Loucy (cell line): ENCODE results near the gene GPLD1.

Experiments
- H2AFZ ChIP-seq: fragments of 200-600 bp; sonication (generic); 2 replicates; pipeline ENCODE4 v1.6.0; 2016; ENCODE audit warnings: antibody characterized with exemption, mild to moderate bottlenecking, low read length, moderate library complexity
- H3F3A ChIP-seq: fragments of 200-600 bp; 2 replicates; pipeline ENCODE4 v1.6.0; 2016; ENCODE audit warnings: antibody characterized with exemption, low read depth, mild to moderate bottlenecking
- H3K27me3 ChIP-seq: fragments of 200-600 bp; sonication (generic); 2 replicates; pipeline ENCODE4 v1.6.1; 2014; ENCODE audit warnings: low read length, mild to moderate bottlenecking; ENCODE audit not compliant: insufficient read depth, poor library complexity, severe bottlenecking
- H3K36me3 ChIP-seq: fragments of 200-600 bp; sonication (generic); 2 replicates; pipeline ENCODE4 v1.6.1; 2016; ENCODE audit warnings: low read length; ENCODE audit not compliant: insufficient read depth
- H3K4me1 ChIP-seq: fragments of 200-600 bp; sonication (generic); 2 replicates; pipeline ENCODE4 v1.5.1; 2014; ENCODE audit warnings: low read length, mild to moderate bottlenecking; ENCODE audit not compliant: insufficient read depth, poor library complexity, severe bottlenecking
- H3K4me2 ChIP-seq: fragments of 200-600 bp; sonication (generic); 2 replicates; pipeline ENCODE4 v1.6.0; 2014; ENCODE audit warnings: antibody characterized with exemption, low read length, low read depth, mild to moderate bottlenecking; ENCODE audit not compliant: poor library complexity, severe bottlenecking
- H3K4me3 ChIP-seq: fragments of 200-600 bp; sonication (generic); 2 replicates; pipeline ENCODE4 v1.5.1; 2014; ENCODE audit warnings: low read length, mild to moderate bottlenecking, mixed read lengths; ENCODE audit not compliant: poor library complexity, severe bottlenecking
- H3K79me2 ChIP-seq: fragments of 200-600 bp; sonication (generic); 2 replicates; pipeline ENCODE4 v1.6.1; 2014; ENCODE audit warnings: low read length; ENCODE audit not compliant: insufficient read depth
- H3K9ac ChIP-seq: fragments of 200-600 bp; sonication (generic); 2 replicates; pipeline ENCODE4 v1.6.0; 2014; ENCODE audit warnings: mild to moderate bottlenecking, low read depth, low read length, moderate library complexity; ENCODE audit not compliant: poor library complexity, severe bottlenecking
- H3K9me2 ChIP-seq: fragments of 200-600 bp; sonication (generic); replicated peaks from 2 replicates; pipeline ENCODE4 v1.6.1; 2016; ENCODE audit warnings: low read depth, low read length, mixed read lengths
- H3K9me3 ChIP-seq: fragments of 200-600 bp; sonication (generic); 2 replicates; pipeline ENCODE4 v1.6.1; 2014; ENCODE audit warnings: mild to moderate bottlenecking, antibody characterized with exemption, low read length, low read depth; ENCODE audit not compliant: insufficient read depth
- H4K20me1 ChIP-seq: fragments of 200-600 bp; sonication (generic); 2 replicates; pipeline ENCODE4 v1.6.0; 2014; ENCODE audit warnings: antibody characterized with exemption, low read length, mild to moderate bottlenecking; ENCODE audit not compliant: insufficient read depth, poor library complexity, severe bottlenecking
- EZH2phosphoT487 ChIP-seq: fragments of 200-600 bp; IDR thresholded peaks from 2 replicates; pipeline ENCODE4 v1.6.1; 2018; ENCODE audit warnings: antibody characterized with exemption, mild to moderate bottlenecking, moderate library complexity, borderline replicate concordance
- TF ChIP-seq, protein P1 (sequence below): fragments of 200-600 bp; sonication (generic); conservative IDR thresholded peaks from 2 replicates; pipeline ENCODE4 v1.5.1; 2014; ENCODE audit warnings: mild to moderate bottlenecking, antibody characterized with exemption, low read length

Gene GPLD1

DNA sequence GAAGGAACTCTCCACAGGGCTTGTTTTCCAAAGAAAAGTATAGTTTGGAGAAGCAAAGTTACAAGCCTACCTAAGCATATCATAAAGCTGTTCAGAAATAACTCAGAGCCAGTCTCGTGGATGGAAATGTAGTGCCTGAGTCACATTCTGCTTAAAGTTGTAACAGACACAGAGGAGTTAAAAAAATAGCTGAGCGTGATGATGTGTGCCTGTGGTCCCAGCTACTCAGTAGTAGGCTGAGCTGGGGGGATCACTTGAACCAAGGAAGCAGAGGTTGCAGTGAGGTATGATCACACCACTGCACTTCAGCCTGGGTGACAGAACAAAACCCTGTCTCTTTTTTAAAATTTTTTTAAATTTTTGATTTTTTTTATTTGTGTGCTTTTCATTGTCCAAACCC lies 12.0 kb upstream of the GPLD1 start:
- Histone ChIP-seq H3K79me2 (no peaks in the 10 kb centered on the region), H3K4me2 (no peak overlapping the region), H3K9ac (no peak overlapping the region), H3K4me1 (no peaks in the 10 kb centered on the region), H3K36me3 (no peaks in the 10 kb centered on the region), H3K9me2 (no peaks in the 10 kb centered on the region), H3K27me3 (no peaks in the 10 kb centered on the region), H3F3A (no peaks in the 10 kb centered on the region), H3K4me3 (no peak overlapping the region), H4K20me1 (no peaks in the 10 kb centered on the region), H3K9me3 (no peaks in the 10 kb centered on the region), H2AFZ (no peak overlapping the region)
- TF ChIP-seq, protein P1, sequence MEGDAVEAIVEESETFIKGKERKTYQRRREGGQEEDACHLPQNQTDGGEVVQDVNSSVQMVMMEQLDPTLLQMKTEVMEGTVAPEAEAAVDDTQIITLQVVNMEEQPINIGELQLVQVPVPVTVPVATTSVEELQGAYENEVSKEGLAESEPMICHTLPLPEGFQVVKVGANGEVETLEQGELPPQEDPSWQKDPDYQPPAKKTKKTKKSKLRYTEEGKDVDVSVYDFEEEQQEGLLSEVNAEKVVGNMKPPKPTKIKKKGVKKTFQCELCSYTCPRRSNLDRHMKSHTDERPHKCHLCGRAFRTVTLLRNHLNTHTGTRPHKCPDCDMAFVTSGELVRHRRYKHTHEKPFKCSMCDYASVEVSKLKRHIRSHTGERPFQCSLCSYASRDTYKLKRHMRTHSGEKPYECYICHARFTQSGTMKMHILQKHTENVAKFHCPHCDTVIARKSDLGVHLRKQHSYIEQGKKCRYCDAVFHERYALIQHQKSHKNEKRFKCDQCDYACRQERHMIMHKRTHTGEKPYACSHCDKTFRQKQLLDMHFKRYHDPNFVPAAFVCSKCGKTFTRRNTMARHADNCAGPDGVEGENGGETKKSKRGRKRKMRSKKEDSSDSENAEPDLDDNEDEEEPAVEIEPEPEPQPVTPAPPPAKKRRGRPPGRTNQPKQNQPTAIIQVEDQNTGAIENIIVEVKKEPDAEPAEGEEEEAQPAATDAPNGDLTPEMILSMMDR = no peak
- no peak for TF ChIP-seq EZH2phosphoT487

DNA sequence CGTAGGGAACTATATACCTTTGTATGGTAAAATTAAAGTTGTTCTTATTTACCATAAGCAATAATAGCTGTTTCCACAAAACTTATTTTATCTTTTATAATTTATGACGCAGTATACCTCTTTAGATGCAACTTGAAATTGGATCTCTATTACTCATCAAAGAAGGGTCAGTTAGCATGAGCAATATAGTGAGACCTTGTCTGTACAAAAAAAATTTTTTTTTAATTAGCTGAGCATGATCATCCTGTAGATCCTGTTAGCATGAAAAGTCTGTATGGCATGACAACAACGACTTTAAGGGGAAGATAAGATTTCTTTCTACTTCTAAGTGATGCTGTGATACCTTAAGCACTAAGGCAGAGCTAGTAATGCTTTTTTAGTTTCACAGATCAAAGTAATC lies 11.3 kb upstream of the GPLD1 start:
- Histone ChIP-seq H3K36me3 (no peaks in the 10 kb centered on the region), H3K4me1 (peaks cover 7% of the 10 kb centered on the region), H3F3A (no peaks in the 10 kb centered on the region)

DNA sequence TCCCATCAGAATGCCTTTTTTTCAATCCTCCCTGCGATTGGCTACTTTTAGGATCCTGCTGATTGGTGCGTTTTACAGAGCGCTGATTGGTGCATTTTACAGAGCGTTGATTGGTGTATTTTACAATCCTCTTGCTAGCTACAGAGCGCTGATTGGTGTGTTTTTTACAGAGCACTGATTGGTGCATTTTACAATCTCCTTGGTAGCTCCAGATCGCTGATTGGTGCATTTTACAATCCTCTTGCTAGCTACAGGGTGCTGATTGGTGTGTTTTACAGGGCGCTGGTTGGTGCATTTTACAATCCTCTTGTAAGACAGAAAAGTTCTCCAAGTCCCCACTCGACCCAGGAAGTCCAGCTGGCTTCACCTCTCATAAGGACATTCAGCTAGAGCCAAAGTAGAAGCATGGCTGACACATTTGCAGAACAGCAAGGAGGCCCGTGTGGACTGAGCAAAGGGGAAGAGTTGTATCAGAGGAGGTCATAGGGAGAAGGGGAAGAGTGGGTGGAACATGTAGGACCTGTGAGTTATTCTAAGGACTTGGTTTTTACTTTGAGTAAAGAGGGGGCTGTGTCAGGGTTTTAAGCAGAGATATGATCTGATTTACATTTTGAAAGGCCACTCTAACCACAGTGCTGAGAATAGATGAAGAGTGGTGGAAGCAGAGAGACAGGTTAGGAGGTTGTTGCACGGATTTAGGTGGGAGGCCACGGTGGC lies 8.0 kb upstream of the GPLD1 start:
- Histone ChIP-seq H3K9me2 (no peaks in the 10 kb centered on the region), H4K20me1 (peaks cover 6% of the 10 kb centered on the region), H3K4me1 (peaks cover 28% of the 10 kb centered on the region), H3K9ac (no peak overlapping the region), H3K79me2 (no peaks in the 10 kb centered on the region), H3K4me2 (no peak overlapping the region), H3F3A (no peaks in the 10 kb centered on the region), H3K36me3 (no peaks in the 10 kb centered on the region), H3K27me3 (no peaks in the 10 kb centered on the region), H3K9me3 (no peaks in the 10 kb centered on the region), H3K4me3 (no peak overlapping the region), H2AFZ (no peak overlapping the region)
- TF ChIP-seq, protein P1 = no peak
- TF ChIP-seq EZH2phosphoT487 = no peak

More for the DNA sequence above, 11.3 kb upstream of the GPLD1 start:
- Histone ChIP-seq H3K4me3 (no peak overlapping the region), H3K79me2 (no peaks in the 10 kb centered on the region), H2AFZ (no peak overlapping the region), H3K9ac (no peak overlapping the region), H3K4me2 (no peak overlapping the region), H3K9me3 (no peaks in the 10 kb centered on the region), H3K27me3 (no peaks in the 10 kb centered on the region), H3K9me2 (no peaks in the 10 kb centered on the region), H4K20me1 (peaks cover 5% of the 10 kb centered on the region)
- no peak for TF ChIP-seq EZH2phosphoT487
- TF ChIP-seq, protein P1 = no peak
